ENCODE measurements around the gene TDP2.
"Not testable (repeated sequence)": the region's sequence is repeated elsewhere in the genome, so short reads cannot be mapped to it uniquely, and the experiment has no call there.

The TDP2 gene

GRCh38 chr6:24646771-24647170 is 19.9 kb downstream of the TDP2 start:
- DNase-seq (ENCODE audit: low read depth), result peak; percentile 11
- no peak overlapping the region for H3K4me3 ChIP-seq (ENCODE audit: control insufficient read depth, low read depth, low read length)
- TF ChIP-seq CTCF (conservative IDR thresholded peaks at IDR 0.05; ENCODE audit: control insufficient read depth, insufficient read depth, low read depth, low read length), result no peak

DNA sequence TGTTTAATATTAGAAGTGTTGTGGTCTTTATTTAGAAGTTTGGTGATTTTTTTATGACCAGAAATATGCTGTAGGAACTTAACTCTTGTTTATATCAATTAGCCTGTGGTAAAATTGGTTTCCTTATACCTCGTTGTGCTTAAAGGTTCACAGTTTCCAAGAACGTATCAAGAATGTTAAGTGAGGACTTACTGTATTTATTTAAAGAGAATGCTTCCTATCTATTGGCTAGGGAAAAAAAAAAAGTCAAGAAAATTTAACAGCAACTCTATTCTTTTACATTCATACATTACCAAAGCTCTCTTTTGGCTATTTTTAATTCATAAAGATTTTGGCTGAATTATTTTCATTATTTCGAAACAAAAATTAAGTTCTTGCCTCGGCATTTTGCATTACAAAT is 22.3 kb downstream of the TDP2 start:
- H3K4me3 ChIP-seq (ENCODE audit: control insufficient read depth, low read depth, low read length), result no peak overlapping the region
- no peak for TF ChIP-seq CTCF (conservative IDR thresholded peaks at IDR 0.05; ENCODE audit: control insufficient read depth, insufficient read depth, low read depth, low read length)
- DNase-seq (ENCODE audit: low read depth), result no peak

GRCh38 chr6:24643920-24644319 is 22.8 kb downstream of the TDP2 start:
- DNase-seq (ENCODE audit: low read depth), result no peak
- H3K4me3 ChIP-seq (ENCODE audit: control insufficient read depth, low read depth, low read length), result no peak overlapping the region
- no peak for TF ChIP-seq CTCF (conservative IDR thresholded peaks at IDR 0.05; ENCODE audit: control insufficient read depth, insufficient read depth, low read depth, low read length)

- no peak for DNase-seq (ENCODE audit: low read depth)
- TF ChIP-seq CTCF (conservative IDR thresholded peaks at IDR 0.05; ENCODE audit: control insufficient read depth, insufficient read depth, low read depth, low read length), result no peak
- H3K4me3 ChIP-seq (ENCODE audit: control insufficient read depth, low read depth, low read length), result no peak overlapping the region
These were observed 24.6 kb downstream of the TDP2 start for GRCh38 chr6:24642061-24642460.

DNA sequence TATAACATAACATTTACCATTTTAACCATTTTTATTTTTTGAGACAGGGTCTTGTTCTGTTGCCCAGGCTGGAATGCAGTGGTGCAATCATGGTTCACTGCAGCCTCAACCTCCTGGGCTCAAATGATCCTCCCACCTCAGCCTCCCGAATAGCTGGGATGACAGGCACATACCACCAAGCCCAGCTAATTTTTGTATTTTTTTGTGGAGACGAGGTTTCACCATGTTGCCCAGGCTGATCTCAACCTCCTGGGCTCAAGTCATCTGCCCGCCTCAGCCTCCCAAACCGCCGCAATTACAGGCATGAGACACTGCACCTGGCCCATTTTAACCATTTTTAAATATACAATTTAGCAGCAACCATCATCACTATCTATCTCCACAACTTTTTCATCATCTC is 26.1 kb downstream of the TDP2 start:
- DNase-seq (ENCODE audit: low read depth); H3K4me3 ChIP-seq (ENCODE audit: control insufficient read depth, low read depth, low read length): not testable (repeated sequence)

DNA sequence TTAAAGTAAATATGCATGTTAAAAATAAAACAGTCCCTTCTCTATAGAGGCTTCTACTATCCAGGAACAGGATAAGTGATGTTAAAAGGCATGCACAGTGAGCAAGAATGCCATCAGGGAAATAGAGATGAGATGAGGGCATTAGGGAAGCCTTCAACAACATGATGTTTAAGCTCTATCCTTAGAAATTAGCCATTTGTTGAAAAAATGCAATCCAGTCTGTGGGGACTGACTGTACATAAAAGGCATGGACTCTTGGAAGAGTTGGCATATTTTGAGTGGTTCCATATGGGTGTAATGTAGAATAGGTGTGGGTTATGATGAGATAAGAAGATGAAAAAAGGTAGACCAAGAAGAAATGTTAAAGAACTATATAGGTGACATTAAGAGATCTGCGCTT is 26.5 kb downstream of the TDP2 start:
- peak; percentile 7 for DNase-seq (ENCODE audit: low read depth)
- H3K4me3 ChIP-seq (ENCODE audit: control insufficient read depth, low read depth, low read length), result no peak overlapping the region
- no peak for TF ChIP-seq CTCF (conservative IDR thresholded peaks at IDR 0.05; ENCODE audit: control insufficient read depth, insufficient read depth, low read depth, low read length)

GRCh38 chr6:24636681-24637080 is 30.0 kb downstream of the TDP2 start:
- no peak overlapping the region for H3K4me3 ChIP-seq (ENCODE audit: control insufficient read depth, low read depth, low read length)
- no peak for TF ChIP-seq CTCF (conservative IDR thresholded peaks at IDR 0.05; ENCODE audit: control insufficient read depth, insufficient read depth, low read depth, low read length)
- no peak for DNase-seq (ENCODE audit: low read depth)

Data from fibroblast of mammary gland (primary cell).